Stimulated activated CD8-positive, alpha-beta memory T cell treated with anti-CD3 and anti-CD28 coated beads, Interleukin-7, amount 100 ng/mL, for 48 hours (primary cell): Measurements from ENCODE around the gene SYT7.

Experiments
- DNase-seq, 2 donors: peaks; one replicate each; pipeline ENCODE4 v3.0.0-alpha.2; 2020; ENCODE audit warnings: low read depth in 1 of 2; ENCODE audit errors: extremely low read depth in 1 of 2

Gene SYT7

GRCh38 chr11:61609000-61609979 lies 28.4 kb upstream of the SYT7 start:
- no peak for DNase-seq

- no peak for DNase-seq
Observed at GRCh38 chr11:61607920-61608599, 27.2 kb upstream of the SYT7 start.

- no peak for DNase-seq
Observed at GRCh38 chr11:61607426-61607825, 26.6 kb upstream of the SYT7 start.

- no peak for DNase-seq
Observed at GRCh38 chr11:61603667-61604066, 22.8 kb upstream of the SYT7 start.

- no peak for DNase-seq
Observed at GRCh38 chr11:61602775-61603569, 22.1 kb upstream of the SYT7 start.

GRCh38 chr11:61601512-61601911 lies 20.6 kb upstream of the SYT7 start:
- no peak for DNase-seq

- DNase-seq, result no peak
Observed at GRCh38 chr11:61599968-61600710, 19.3 kb upstream of the SYT7 start.

- DNase-seq, result no peak
Observed at GRCh38 chr11:61598886-61599868, 18.3 kb upstream of the SYT7 start.

GRCh38 chr11:61598374-61598773 lies 17.5 kb upstream of the SYT7 start:
- no peak for DNase-seq

- no peak for DNase-seq
Observed at GRCh38 chr11:61596990-61597389, 16.1 kb upstream of the SYT7 start.

- DNase-seq, result no peak
Observed at GRCh38 chr11:61596542-61596941, 15.7 kb upstream of the SYT7 start.

GRCh38 chr11:61594907-61595257 lies 14.0 kb upstream of the SYT7 start:
- DNase-seq, result no peak

- DNase-seq, result no peak
Observed at GRCh38 chr11:61593151-61593550, 12.3 kb upstream of the SYT7 start.

- no peak for DNase-seq
Observed at GRCh38 chr11:61592176-61592575, 11.3 kb upstream of the SYT7 start.

- no peak for DNase-seq
Observed at GRCh38 chr11:61589961-61590360, 9.1 kb upstream of the SYT7 start.

GRCh38 chr11:61588728-61589191 lies 7.9 kb upstream of the SYT7 start:
- DNase-seq, result no peak

GRCh38 chr11:61587951-61588727 lies 7.3 kb upstream of the SYT7 start:
- DNase-seq, result peak; percentile 32

GRCh38 chr11:61587541-61587941 lies 6.7 kb upstream of the SYT7 start:
- no peak for DNase-seq
